GM12874 (cell line): Measurements from ENCODE around the gene TSPAN14.

ENCODE experiments used
- CTCF ChIP-seq: IDR thresholded peaks from 2 replicates; pipeline ENCODE4 v1.5.1; 2011; ENCODE audit warnings: low read depth, mild to moderate bottlenecking, control low read depth, low read length, moderate library complexity; ENCODE audit not compliant: insufficient read depth

Gene TSPAN14

GRCh38 chr10:80504897-80505465 is 50.9 kb downstream of the TSPAN14 start:
- TF ChIP-seq CTCF, result no peak

GRCh38 chr10:80506189-80506575 is 52.1 kb downstream of the TSPAN14 start:
- TF ChIP-seq CTCF, result no peak

- TF ChIP-seq CTCF, result no peak
These were observed 52.9 kb downstream of the TSPAN14 start for GRCh38 chr10:80506836-80507487.

GRCh38 chr10:80509108-80509402 is 54.9 kb downstream of the TSPAN14 start:
- TF ChIP-seq CTCF, result no peak

- no peak for TF ChIP-seq CTCF
These were observed 55.5 kb downstream of the TSPAN14 start for GRCh38 chr10:80509403-80510161.

- TF ChIP-seq CTCF, result no peak
These were observed 58.0 kb downstream of the TSPAN14 start for GRCh38 chr10:80512031-80512526.

GRCh38 chr10:80513106-80513505 is 59.0 kb downstream of the TSPAN14 start:
- TF ChIP-seq CTCF, result no peak
